ENCODE measurements around the gene BPTF. TPM values are rescaled to one million over a fixed set of nuclear protein-coding genes. Genes with fewer than 3 reads are reported as not detected.
"Not testable (repeated sequence)": the region's sequence is repeated elsewhere in the genome, so short reads cannot be mapped to it uniquely, and the experiment has no call there.

The BPTF gene
- polyA plus RNA-seq, 4 donors = 91.7 to 124 (median 105) TPM

DNA sequence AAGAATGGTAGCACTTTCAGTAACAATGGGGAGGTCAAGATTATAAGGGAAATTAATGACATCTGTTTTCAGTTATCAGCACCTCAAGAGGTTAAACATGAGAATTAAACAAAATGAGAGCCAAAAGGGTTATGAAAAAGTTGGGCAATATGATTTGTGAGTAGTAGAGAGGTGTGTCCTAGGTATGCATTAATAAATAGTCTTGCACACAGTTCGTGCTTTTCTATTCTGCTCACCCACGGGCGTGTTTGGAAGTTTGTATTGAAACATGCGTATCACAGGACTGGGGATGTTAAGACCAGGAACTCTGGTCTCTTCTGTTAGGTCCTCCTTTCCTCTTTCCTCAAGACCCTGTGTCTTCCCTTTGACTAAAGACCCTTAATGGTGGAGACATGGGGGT is 6.0 kb downstream of the BPTF start:
- DNase-seq (ENCODE audit: low read depth in 4 of 4, low spot score in 3 of 4) = no peak

GRCh38 chr17:67833134-67833533 is 7.8 kb downstream of the BPTF start:
- DNase-seq (ENCODE audit: low read depth in 4 of 4, low spot score in 3 of 4) = no peak

- no peak for DNase-seq (ENCODE audit: low read depth in 4 of 4, low spot score in 3 of 4)
Observed at GRCh38 chr17:67833946-67834631, 8.8 kb downstream of the BPTF start.

GRCh38 chr17:67834634-67835033 is 9.3 kb downstream of the BPTF start:
- no peak for DNase-seq (ENCODE audit: low read depth in 4 of 4, low spot score in 3 of 4)

GRCh38 chr17:67836205-67836987 is 11.1 kb downstream of the BPTF start:
- DNase-seq (ENCODE audit: low read depth in 4 of 4, low spot score in 3 of 4) = no peak

DNA sequence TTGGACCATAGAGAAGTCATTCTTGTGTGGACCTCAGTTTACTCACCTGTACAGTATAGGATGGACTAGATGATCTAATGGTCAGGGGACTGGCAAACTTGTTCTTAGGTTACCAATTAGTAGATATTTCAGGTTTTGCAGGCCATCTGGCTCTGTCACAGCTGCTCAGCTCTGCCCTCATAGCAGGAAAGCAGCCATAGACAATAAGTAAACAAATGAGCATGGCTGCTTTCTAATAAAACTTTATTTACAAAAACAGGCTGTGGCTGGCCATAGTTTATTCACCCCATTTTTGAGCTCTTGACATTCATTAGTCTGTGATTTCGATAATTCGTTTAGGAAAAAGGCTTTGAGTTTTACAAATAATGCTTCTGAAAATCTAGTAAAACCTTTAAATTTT is 12.7 kb downstream of the BPTF start:
- DNase-seq (ENCODE audit: low read depth in 4 of 4, low spot score in 3 of 4) = no peak

- no peak for DNase-seq (ENCODE audit: low read depth in 4 of 4, low spot score in 3 of 4)
Observed at GRCh38 chr17:67838538-67838937, 13.2 kb downstream of the BPTF start.

GRCh38 chr17:67841992-67842391 is 16.7 kb downstream of the BPTF start:
- DNase-seq (ENCODE audit: low read depth in 4 of 4, low spot score in 3 of 4) = no peak

- no peak for DNase-seq (ENCODE audit: low read depth in 4 of 4, low spot score in 3 of 4)
Observed at GRCh38 chr17:67842648-67843047, 17.3 kb downstream of the BPTF start.

DNA sequence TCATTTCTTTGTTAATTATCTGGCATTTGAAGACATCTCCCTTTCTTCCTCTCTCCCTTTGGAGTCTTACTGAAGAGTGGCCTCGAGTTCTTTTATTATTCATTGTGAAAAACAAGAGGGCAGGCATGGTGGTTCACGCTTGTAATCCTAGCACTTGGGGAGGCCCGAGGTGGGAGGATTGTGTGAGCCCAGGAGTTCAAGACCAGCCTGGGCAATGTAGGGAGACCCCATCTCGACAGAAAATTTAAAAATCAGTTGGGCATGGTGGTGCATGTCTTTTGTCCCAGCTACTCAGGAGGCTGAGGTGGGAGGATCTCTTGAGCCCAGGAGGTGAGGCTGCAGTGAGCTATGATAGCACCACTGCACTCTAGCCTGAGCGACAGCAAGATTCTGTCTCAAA is 20.1 kb downstream of the BPTF start:
- no peak for DNase-seq (ENCODE audit: low read depth in 4 of 4, low spot score in 3 of 4)

DNA sequence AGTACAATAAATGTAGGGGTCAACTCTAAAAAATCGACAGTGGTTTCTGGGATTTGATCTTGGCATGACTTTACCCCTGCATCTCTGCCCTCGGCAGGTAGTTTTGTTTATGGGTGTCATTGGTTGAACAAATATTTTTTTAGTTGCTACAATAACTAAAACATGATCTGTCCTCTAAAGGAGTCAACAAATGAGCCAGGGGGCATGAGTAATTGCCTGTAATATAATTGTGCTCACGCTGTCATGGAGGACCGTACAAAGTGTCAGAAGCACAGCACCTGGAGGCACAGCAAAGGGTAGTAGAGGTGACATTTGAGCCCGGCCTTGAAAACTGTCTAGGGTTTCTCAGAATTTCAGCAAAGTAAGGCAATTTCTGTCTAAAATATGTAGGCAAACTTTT is 22.9 kb downstream of the BPTF start:
- DNase-seq (ENCODE audit: low read depth in 4 of 4, low spot score in 3 of 4) = not testable (repeated sequence)

GRCh38 chr17:67848846-67849245 is 23.5 kb downstream of the BPTF start:
- DNase-seq (ENCODE audit: low read depth in 4 of 4, low spot score in 3 of 4) = not testable (repeated sequence)

- DNase-seq (ENCODE audit: low read depth in 4 of 4, low spot score in 3 of 4) = no peak
Observed at GRCh38 chr17:67850991-67851631, 25.8 kb downstream of the BPTF start.

- DNase-seq (ENCODE audit: low read depth in 4 of 4, low spot score in 3 of 4) = no peak
Observed at GRCh38 chr17:67853703-67854102, 28.4 kb downstream of the BPTF start.

- no peak for DNase-seq (ENCODE audit: low read depth in 4 of 4, low spot score in 3 of 4)
Observed at GRCh38 chr17:67854378-67854777, 29.1 kb downstream of the BPTF start.

DNA sequence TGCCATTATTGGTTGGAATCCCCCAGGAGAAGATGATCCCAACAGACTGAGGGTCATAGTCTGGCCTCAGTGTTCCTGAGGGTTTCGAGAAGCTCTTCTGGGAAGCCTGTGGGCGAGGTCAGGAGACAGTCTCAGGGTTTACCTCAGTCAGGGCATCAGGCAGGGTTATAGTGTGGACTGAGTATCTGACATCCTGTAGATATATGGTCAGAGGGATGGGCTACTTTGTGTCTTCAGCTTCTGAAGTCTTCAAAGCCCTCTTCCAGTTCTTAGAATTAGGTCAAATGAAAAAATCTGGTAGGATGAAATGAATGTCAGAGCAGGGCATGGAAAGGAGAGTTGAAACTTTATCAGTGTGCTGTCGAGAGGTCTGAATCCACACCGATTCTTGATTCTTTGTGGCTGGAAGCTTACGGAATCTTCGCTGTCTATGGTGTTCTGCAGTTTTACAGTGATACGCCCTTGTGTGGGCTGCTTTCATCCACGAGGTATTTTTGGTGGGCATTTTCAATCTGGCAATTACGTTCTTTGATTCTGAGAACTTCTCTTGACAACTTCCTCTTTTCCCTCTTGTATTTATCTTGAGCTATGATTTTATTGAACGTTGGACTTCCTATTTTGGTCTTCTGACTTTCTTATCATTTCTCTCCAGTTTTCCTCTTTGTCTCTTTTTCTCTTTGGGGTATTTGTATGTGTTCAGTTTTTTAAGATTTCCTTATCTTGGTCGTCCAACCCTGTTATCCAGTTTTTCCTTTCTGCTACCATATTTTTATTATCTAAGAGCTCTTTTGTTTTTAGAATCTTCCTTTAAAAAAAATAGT is 30.4 kb downstream of the BPTF start:
- no peak for DNase-seq (ENCODE audit: low read depth in 4 of 4, low spot score in 3 of 4)

DNA sequence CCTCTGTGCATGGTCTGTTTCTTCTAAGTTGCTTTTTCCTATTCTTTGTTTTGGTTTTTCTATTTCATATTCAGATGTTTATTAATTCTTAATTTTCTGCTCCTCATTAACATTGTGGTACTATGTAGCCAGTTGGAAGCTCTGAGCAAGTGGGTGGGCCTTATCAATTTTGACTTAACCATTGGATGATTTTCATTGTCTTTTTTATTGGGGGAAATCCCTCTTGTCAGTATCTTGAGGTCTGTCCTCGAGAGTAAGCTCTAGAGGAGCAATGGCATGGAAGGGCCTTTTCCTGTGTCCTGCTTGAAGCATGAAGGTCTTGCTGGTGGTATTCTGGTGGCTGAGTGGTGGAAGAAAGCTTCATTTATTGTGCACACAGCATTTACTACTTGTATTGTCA is 31.1 kb downstream of the BPTF start:
- DNase-seq (ENCODE audit: low read depth in 4 of 4, low spot score in 3 of 4) = not testable (repeated sequence)

DNA sequence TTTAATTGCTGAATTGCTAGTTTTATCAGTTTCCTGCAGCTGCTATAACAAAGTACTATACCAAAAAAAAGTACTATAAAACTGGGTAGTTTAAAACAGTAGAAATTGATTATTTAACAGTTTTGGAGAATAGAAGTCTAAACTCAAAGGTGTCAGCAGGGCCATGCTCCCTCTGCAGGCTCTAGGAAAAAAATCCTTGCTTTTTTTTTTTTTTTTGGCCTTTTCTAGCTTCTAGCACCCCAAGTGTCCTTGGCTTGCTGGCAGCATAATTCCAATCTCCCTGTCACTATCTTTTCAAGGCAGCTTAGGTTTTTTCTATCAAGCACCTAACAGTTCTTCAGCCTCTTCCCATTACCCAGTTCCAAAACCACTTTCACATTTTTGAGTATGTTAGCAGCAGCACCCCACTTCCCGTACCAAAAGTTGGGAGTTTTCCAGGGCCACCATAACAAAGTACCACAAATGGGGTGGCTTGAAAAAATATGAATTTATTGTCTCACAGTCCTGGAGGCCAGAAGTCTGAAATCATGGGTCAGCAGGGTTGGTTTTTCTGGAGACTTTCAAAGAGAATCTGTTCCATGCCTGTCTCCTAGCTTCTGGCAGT is 37.4 kb downstream of the BPTF start:
- DNase-seq (ENCODE audit: low read depth in 4 of 4, low spot score in 3 of 4) = no peak

- no peak for DNase-seq (ENCODE audit: low read depth in 4 of 4, low spot score in 3 of 4)
Observed at GRCh38 chr17:67863624-67864247, 38.4 kb downstream of the BPTF start.

DNA sequence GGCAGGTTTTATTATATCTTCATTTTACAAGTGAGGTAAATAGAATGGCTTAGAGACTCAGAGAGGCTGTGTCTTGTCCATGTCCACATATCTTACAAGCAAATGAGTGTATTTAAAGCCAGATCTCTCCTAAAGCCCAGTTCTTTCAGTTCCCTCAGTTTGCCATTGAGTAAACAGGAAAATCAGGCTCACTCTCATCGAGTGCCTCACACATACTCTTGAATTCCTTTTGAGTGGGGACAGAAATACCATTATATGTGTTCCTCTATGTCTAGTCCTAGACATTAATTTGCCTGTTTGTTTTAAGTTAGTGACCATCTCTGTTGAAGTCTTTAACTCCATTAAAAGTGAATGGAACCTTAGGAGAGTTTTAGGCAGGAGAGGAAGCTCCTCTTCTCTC is 40.1 kb downstream of the BPTF start:
- DNase-seq (ENCODE audit: low read depth in 4 of 4, low spot score in 3 of 4) = no peak

Data from right renal pelvis (tissue), 4 donors.